Measurements from ENCODE around the gene IGF2BP3.
"Not testable (repeated sequence)": the region's sequence is repeated elsewhere in the genome, so short reads cannot be mapped to it uniquely, and the experiment has no call there.

- TF ChIP-seq, protein P1, sequence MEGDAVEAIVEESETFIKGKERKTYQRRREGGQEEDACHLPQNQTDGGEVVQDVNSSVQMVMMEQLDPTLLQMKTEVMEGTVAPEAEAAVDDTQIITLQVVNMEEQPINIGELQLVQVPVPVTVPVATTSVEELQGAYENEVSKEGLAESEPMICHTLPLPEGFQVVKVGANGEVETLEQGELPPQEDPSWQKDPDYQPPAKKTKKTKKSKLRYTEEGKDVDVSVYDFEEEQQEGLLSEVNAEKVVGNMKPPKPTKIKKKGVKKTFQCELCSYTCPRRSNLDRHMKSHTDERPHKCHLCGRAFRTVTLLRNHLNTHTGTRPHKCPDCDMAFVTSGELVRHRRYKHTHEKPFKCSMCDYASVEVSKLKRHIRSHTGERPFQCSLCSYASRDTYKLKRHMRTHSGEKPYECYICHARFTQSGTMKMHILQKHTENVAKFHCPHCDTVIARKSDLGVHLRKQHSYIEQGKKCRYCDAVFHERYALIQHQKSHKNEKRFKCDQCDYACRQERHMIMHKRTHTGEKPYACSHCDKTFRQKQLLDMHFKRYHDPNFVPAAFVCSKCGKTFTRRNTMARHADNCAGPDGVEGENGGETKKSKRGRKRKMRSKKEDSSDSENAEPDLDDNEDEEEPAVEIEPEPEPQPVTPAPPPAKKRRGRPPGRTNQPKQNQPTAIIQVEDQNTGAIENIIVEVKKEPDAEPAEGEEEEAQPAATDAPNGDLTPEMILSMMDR (IDR thresholded peaks at IDR 0.05 in 8 of 11, conservative IDR thresholded peaks at IDR 0.05 in 3 of 11): not testable (repeated sequence)
- not testable (repeated sequence) for TF ChIP-seq POLR2AphosphoS5, POLR2A (IDR thresholded peaks at IDR 0.05)
Observed at GRCh38 chr7:23312141-23312540, 158.2 kb downstream of the IGF2BP3 start.

Measured in spleen (tissue), 7 donors.